GM12892 (cell line): Measurements from ENCODE around the gene UNC119B.

ENCODE experiments used
- DNase-seq: peaks from one replicate; pipeline ENCODE4 v3.0.0; 2011; ENCODE audit not compliant: insufficient read length
- FAIRE-seq: peaks from 2 replicates; lab custom pipeline; 2011; peaks lifted over from hg19 to GRCh38; lab: Jason Lieb, UNC
- POLR2A ChIP-seq: IDR thresholded peaks from 2 replicates; pipeline ENCODE4 v1.6.1; 2011; ENCODE audit warnings: low read depth, low read length, control low read depth
- POLR2AphosphoS5 ChIP-seq: IDR thresholded peaks from 2 replicates; pipeline ENCODE4 v1.6.1; 2011; ENCODE audit warnings: low read depth, low read length, control low read depth
- TAF1 ChIP-seq: IDR thresholded peaks from 2 replicates; pipeline ENCODE4 v1.6.1; 2011; ENCODE audit warnings: low read depth, mild to moderate bottlenecking, control low read depth, low read length, borderline replicate concordance

The UNC119B gene

DNA sequence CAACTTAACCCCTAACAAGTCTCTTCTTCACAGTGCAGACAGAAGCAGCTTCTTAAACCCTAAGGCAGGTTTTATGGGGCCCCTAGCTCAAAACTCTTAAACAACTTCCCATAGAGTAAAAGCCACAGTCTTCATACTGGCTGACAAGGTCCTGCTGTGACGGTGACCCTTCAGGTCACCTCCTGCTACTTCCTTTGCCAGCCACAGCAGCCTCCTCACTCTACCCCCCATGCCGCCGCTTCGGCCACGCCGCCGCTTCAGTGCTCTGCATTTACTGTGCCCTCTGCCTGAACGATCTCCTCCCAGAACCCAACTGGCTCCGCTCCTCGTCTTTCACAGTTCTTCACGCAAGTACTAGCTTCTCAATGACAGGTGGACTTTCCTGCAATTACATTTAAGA, 60.8 kb downstream of the UNC119B start:
- FAIRE-seq, result no peak
- DNase-seq, result no peak

More for the DNA sequence above, 60.8 kb downstream of the UNC119B start:
- TF ChIP-seq POLR2AphosphoS5 (no peak), POLR2A (no peak), TAF1 (no peak)
